Gastrocnemius medialis (tissue), 4 donors: ENCODE results near the gene RIOK2.

Experiments used
- CTCF ChIP-seq, 5 experiments: fragments of 450-650 bp in 3 of 5; fragments of 200-600 bp in 2 of 5; sonication (generic) in 2 of 5; IDR thresholded peaks in 4 of 5; conservative IDR thresholded peaks in 1 of 5; 1 replicate in 4 of 5; 2 replicates in 1 of 5; pipeline ENCODE4 v1.5.1; 2016 to 2019; ENCODE audit warnings: antibody characterized with exemption in 5 of 5, mild to moderate bottlenecking in 3 of 5, moderate library complexity in 3 of 5
- POLR2A ChIP-seq, 2 donors: fragments of 450-650 bp; IDR thresholded peaks; one replicate each; pipeline ENCODE4 v1.6.1; 2017; ENCODE audit warnings: antibody characterized with exemption in 2 of 2, mild to moderate bottlenecking in 2 of 2, moderate library complexity in 2 of 2

GRCh38 chr5:97136475-97136874 lies 46.6 kb downstream of the RIOK2 start:
- TF ChIP-seq CTCF (IDR thresholded peaks at IDR 0.05 in 4 of 5, conservative IDR thresholded peaks at IDR 0.05 in 1 of 5) (no peak), POLR2A (IDR thresholded peaks at IDR 0.05) (no peak)
